Measurements from ENCODE around the gene BCHE.
"Not testable (repeated sequence)": the region's sequence is repeated elsewhere in the genome, so short reads cannot be mapped to it uniquely, and the experiment has no call there.

Gene BCHE

DNA sequence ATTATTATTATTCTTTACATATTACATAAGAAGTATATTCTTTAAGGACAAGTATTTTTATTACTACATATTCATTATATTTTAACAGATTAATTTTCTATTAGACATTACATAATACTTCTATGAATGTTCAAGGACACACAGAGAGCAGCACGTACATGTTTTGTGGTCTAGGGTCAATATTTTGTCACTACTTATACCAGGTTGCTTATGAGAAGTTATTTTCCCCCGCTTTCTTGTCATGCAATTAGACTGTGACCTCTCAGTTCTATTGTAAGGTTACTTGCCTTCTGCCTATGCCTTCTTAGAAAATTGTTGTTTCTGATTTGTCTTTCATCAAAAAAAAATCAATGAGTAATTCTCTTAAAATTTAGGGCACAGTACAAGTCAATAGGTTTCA is 21.5 kb downstream of the BCHE start:
- no peak for TF ChIP-seq CTCF (IDR thresholded peaks at IDR 0.05)
- DNase-seq, result no peak
- H3K36me3 Mint-ChIP-seq (ENCODE audit: low read depth), result no peaks in the 10 kb centered on the region

GRCh38 chr3:165814380-165814779 is 22.8 kb downstream of the BCHE start:
- TF ChIP-seq CTCF (IDR thresholded peaks at IDR 0.05), result no peak
- DNase-seq, result no peak
- no peaks in the 10 kb centered on the region for H3K36me3 Mint-ChIP-seq (ENCODE audit: low read depth)
- H3K27me3 Mint-ChIP-seq (ENCODE audit: low read depth, poor library complexity), result no peaks in the 10 kb centered on the region
- no peaks in the 10 kb centered on the region for H3K9me3 Mint-ChIP-seq
- no peak overlapping the region for H3K27ac Mint-ChIP-seq
- H3K4me1 Mint-ChIP-seq, result no peaks in the 10 kb centered on the region
- no peak overlapping the region for H3K4me3 Mint-ChIP-seq

More for the DNA sequence above, 21.5 kb downstream of the BCHE start:
- no peaks in the 10 kb centered on the region for H3K4me1 Mint-ChIP-seq
- H3K27me3 Mint-ChIP-seq (ENCODE audit: low read depth, poor library complexity), result no peaks in the 10 kb centered on the region
- H3K9me3 Mint-ChIP-seq, result no peaks in the 10 kb centered on the region
- no peak overlapping the region for H3K4me3 Mint-ChIP-seq
- no peak overlapping the region for H3K27ac Mint-ChIP-seq

- not testable (repeated sequence) for DNase-seq; H3K4me1 Mint-ChIP-seq; H3K27me3 Mint-ChIP-seq (ENCODE audit: low read depth, poor library complexity); H3K27ac Mint-ChIP-seq; H3K9me3 Mint-ChIP-seq; H3K4me3 Mint-ChIP-seq; H3K36me3 Mint-ChIP-seq (ENCODE audit: low read depth)
These were observed 29.3 kb downstream of the BCHE start for GRCh38 chr3:165807937-165808336.

GRCh38 chr3:165805946-165806561 is 31.2 kb downstream of the BCHE start:
- Mint-ChIP-seq H3K36me3 (ENCODE audit: low read depth) (no peaks in the 10 kb centered on the region), H3K4me3 (no peak overlapping the region), H3K9me3 (no peaks in the 10 kb centered on the region), H3K4me1 (peaks cover 10% of the 10 kb centered on the region), H3K27me3 (ENCODE audit: low read depth, poor library complexity) (no peaks in the 10 kb centered on the region), H3K27ac (no peak overlapping the region)
- no peak for TF ChIP-seq CTCF (IDR thresholded peaks at IDR 0.05)
- DNase-seq, result no peak

DNA sequence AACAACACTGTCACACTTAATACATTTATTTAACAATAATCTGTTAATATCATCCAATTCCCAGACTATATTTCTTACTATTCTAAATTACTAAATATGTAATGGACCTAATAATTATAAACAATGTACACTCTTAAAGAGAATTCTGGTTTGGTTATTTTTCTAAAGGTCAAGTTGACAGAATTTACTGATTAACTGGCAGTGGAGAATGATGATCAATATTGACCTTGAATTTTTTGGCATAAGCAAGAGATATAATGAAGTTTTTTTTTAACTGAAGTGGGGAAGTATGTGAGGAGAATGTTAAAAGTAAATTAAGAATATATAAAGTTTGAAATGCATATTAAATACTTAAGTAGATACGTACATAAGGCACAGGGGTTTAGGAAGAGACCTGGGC is 33.8 kb downstream of the BCHE start:
- H3K4me3 Mint-ChIP-seq, result no peak overlapping the region
- no peaks in the 10 kb centered on the region for H3K9me3 Mint-ChIP-seq
- no peaks in the 10 kb centered on the region for H3K27me3 Mint-ChIP-seq (ENCODE audit: low read depth, poor library complexity)
- TF ChIP-seq CTCF (IDR thresholded peaks at IDR 0.05), result no peak
- H3K27ac Mint-ChIP-seq, result no peak overlapping the region
- DNase-seq, result no peak
- H3K4me1 Mint-ChIP-seq, result peaks cover 15% of the 10 kb centered on the region
- H3K36me3 Mint-ChIP-seq (ENCODE audit: low read depth), result no peaks in the 10 kb centered on the region

DNA sequence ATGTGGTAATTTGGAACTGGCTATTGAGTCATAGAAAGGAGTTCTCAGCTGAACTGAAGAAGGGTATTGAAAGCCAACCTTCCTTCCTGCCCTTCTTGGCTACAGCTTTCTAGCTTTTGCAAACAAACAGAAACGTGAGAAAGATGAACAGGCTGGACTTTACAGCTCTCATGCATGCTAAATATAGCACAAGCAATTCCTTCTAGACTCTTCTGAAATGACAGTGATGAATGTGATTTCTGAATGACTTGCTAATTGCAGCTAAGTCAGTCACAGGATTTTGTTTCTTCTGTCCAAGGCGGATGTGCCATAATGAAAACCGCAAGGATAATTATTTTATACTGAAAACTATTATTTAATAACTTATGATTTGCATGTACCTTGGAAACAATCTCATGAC is 36.3 kb downstream of the BCHE start:
- Mint-ChIP-seq H3K27me3 (ENCODE audit: low read depth, poor library complexity) (no peaks in the 10 kb centered on the region), H3K4me3 (no peak overlapping the region), H3K27ac (no peak overlapping the region), H3K4me1 (peaks cover 15% of the 10 kb centered on the region), H3K36me3 (ENCODE audit: low read depth) (no peaks in the 10 kb centered on the region), H3K9me3 (no peaks in the 10 kb centered on the region)
- no peak for TF ChIP-seq CTCF (IDR thresholded peaks at IDR 0.05)
- no peak for DNase-seq
